Keratinocyte (primary cell): ENCODE measurements around the gene B3GAT1. TPM values are rescaled to one million over a fixed set of nuclear protein-coding genes. Genes with fewer than 3 reads are reported as not detected.

Experiments used
- DNase-seq: peaks from one replicate; pipeline ENCODE4 v3.0.0-alpha.2; 2011; ENCODE audit warnings: low read depth, missing footprints, low spot score
- FAIRE-seq: peaks from 2 replicates; lab custom pipeline; 2011; peaks lifted over from hg19 to GRCh38; lab: Jason Lieb, UNC
- H2AFZ ChIP-seq: 2 replicates; pipeline ENCODE4 v1.6.0; 2012; ENCODE audit warnings: low read length, control low read depth, inconsistent platforms; ENCODE audit not compliant: control insufficient read depth
- H3K27ac ChIP-seq: 2 replicates; pipeline ENCODE4 v1.5.1; 2011; ENCODE audit warnings: low read length; ENCODE audit not compliant: control insufficient read depth, insufficient read depth
- H3K27me3 ChIP-seq: 3 replicates; pipeline ENCODE4 v1.6.0; 2011; ENCODE audit warnings: low read length; ENCODE audit not compliant: control insufficient read depth, insufficient read depth; ENCODE audit errors: extremely low read depth
- H3K36me3 ChIP-seq, 2 experiments: 2 replicates in 1 of 2; 3 replicates in 1 of 2; pipeline ENCODE4 v1.5.1; 2011; ENCODE audit warnings: low read length in 2 of 2, mild to moderate bottlenecking in 1 of 2; ENCODE audit not compliant: control insufficient read depth in 2 of 2, insufficient read depth in 2 of 2; ENCODE audit errors: extremely low read depth in 1 of 2
- H3K4me1 ChIP-seq: 3 replicates; pipeline ENCODE4 v1.5.1; 2011; ENCODE audit warnings: low read length; ENCODE audit not compliant: control insufficient read depth, insufficient read depth; ENCODE audit errors: extremely low read depth
- H3K4me2 ChIP-seq: 3 replicates; pipeline ENCODE4 v1.6.0; 2011; ENCODE audit warnings: low read depth, low read length; ENCODE audit not compliant: control insufficient read depth, insufficient read depth; ENCODE audit errors: extremely low read depth
- H3K4me3 ChIP-seq, 3 experiments: fragments of 200-600 bp in 1 of 3; sonication (generic) in 1 of 3; 2 replicates in 2 of 3; 3 replicates in 1 of 3; pipeline ENCODE4 v1.5.1; 2011 to 2016; ENCODE audit warnings: low read length in 3 of 3, mild to moderate bottlenecking in 3 of 3, control low read depth in 2 of 3, inconsistent platforms in 1 of 3, low read depth in 1 of 3, mixed read lengths in 1 of 3, mixed run types in 1 of 3, moderate library complexity in 1 of 3; ENCODE audit not compliant: control insufficient read depth in 2 of 3, insufficient read depth in 2 of 3; ENCODE audit errors: extremely low read depth in 1 of 3
- H3K79me2 ChIP-seq: 2 replicates; pipeline ENCODE4 v1.6.0; 2012; ENCODE audit warnings: low read length; ENCODE audit not compliant: control insufficient read depth, insufficient read depth
- H3K9ac ChIP-seq: 3 replicates; pipeline ENCODE4 v1.6.0; 2011; ENCODE audit warnings: low read length; ENCODE audit not compliant: control insufficient read depth, insufficient read depth; ENCODE audit errors: extremely low read depth
- H3K9me1 ChIP-seq: 3 replicates; pipeline ENCODE4 v1.6.0; 2011; ENCODE audit warnings: low read length; ENCODE audit not compliant: control insufficient read depth, insufficient read depth; ENCODE audit errors: extremely low read depth
- H3K9me3 ChIP-seq: 2 replicates; pipeline ENCODE4 v1.5.1; 2012; ENCODE audit warnings: low read depth, low read length; ENCODE audit not compliant: control insufficient read depth
- H4K20me1 ChIP-seq: 3 replicates; pipeline ENCODE4 v1.6.0; 2011; ENCODE audit warnings: low read length; ENCODE audit not compliant: control insufficient read depth, insufficient read depth; ENCODE audit errors: extremely low read depth
- EZH2 ChIP-seq: IDR thresholded peaks from one replicate; pipeline ENCODE4 v1.6.1; 2012; ENCODE audit warnings: inconsistent platforms, mild to moderate bottlenecking, low read length, moderate library complexity
- dilution Hi-C: fragments of 300-500 bp; cut with MboI; formaldehyde crosslinking; loops from one replicate; pipeline ENCODE4 v1.7.0; 2020; ENCODE audit warnings: low sequenced_read_pairs; ENCODE audit not compliant: extremely low pct_ligation_motif_present
- polyA plus RNA-seq, 5 experiments: library from polyadenylated mRNA; depleted of rRNA in 3 of 5; stranded (reverse) in 3 of 5; stranded (forward) in 1 of 5; unstranded in 1 of 5; fragments of >200 nt; gene quantifications; 1 replicate in 1 of 5; 2 replicates in 3 of 5; 3 replicates in 1 of 5; pipeline versions ENCODE4 v1.2.1 to v1.2.3, GENCODE V29; 2011 to 2012; ENCODE audit warnings: missing spikeins in 2 of 5, low read depth in 1 of 5, low replicate concordance in 1 of 5
- TF ChIP-seq, protein P1 (sequence below), 3 experiments: IDR thresholded peaks in 1 of 3; conservative IDR thresholded peaks in 1 of 3; optimal IDR thresholded peaks in 1 of 3; 2 replicates in 2 of 3; 3 replicates in 1 of 3; pipeline versions ENCODE3 to v1.5.1; 2011; ENCODE audit warnings: low read length in 3 of 3, mild to moderate bottlenecking in 3 of 3, moderate library complexity in 2 of 3, control low read depth in 1 of 3, inconsistent platforms in 1 of 3; ENCODE audit not compliant: insufficient read depth in 2 of 3; ENCODE audit errors: extremely low read depth in 1 of 3

The B3GAT1 gene
- polyA plus RNA-seq, 1 donor (not counting 4 experiments of a cell fraction or from before 2014, with no cell fraction given) = 0.04 TPM

DNA sequence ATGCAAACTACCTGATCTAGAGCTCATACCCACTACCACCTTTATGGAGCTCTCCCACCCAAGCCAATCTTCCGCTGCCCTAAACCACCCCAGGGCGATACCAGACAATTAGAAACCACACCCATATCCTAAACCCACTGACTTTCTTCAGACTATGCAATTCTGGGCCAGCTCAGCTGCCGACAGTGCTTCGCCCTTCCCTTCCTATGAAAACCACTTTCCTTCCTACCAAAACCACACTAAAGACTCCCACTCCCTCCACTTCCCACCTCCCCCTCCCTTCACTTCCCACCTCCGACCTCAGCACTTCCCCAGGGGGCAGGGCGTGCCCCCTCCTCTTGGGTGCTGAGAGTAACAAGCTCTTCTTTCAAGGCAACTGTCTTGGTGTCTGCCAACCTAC, 25.1 kb downstream of the B3GAT1 start:
- dilution Hi-C loops = no loop called here
- H3K9me1 ChIP-seq = no peaks in the 10 kb centered on the region
- peaks cover 14% of the 10 kb centered on the region for H3K27me3 ChIP-seq
- no peak overlapping the region for H2AFZ ChIP-seq
- H3K4me3 ChIP-seq = no peak overlapping the region
- FAIRE-seq (no peak), DNase-seq (no peak)
- no peaks in the 10 kb centered on the region for H4K20me1 ChIP-seq
- no peaks in the 10 kb centered on the region for H3K79me2 ChIP-seq
- TF ChIP-seq, protein P1, sequence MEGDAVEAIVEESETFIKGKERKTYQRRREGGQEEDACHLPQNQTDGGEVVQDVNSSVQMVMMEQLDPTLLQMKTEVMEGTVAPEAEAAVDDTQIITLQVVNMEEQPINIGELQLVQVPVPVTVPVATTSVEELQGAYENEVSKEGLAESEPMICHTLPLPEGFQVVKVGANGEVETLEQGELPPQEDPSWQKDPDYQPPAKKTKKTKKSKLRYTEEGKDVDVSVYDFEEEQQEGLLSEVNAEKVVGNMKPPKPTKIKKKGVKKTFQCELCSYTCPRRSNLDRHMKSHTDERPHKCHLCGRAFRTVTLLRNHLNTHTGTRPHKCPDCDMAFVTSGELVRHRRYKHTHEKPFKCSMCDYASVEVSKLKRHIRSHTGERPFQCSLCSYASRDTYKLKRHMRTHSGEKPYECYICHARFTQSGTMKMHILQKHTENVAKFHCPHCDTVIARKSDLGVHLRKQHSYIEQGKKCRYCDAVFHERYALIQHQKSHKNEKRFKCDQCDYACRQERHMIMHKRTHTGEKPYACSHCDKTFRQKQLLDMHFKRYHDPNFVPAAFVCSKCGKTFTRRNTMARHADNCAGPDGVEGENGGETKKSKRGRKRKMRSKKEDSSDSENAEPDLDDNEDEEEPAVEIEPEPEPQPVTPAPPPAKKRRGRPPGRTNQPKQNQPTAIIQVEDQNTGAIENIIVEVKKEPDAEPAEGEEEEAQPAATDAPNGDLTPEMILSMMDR (optimal IDR thresholded peaks at IDR 0.05 in 1 of 3, IDR thresholded peaks at IDR 0.05 in 1 of 3, conservative IDR thresholded peaks at IDR 0.05 in 1 of 3; ENCODE audit: extremely low read depth in 1 of 3, insufficient read depth in 2 of 3, low read length in 3 of 3) = no peak
- TF ChIP-seq EZH2 = no peak
- H3K9me3 ChIP-seq = no peaks in the 10 kb centered on the region
- no peaks in the 10 kb centered on the region for H3K4me1 ChIP-seq
- no peaks in the 10 kb centered on the region for H3K36me3 ChIP-seq
- H3K4me2 ChIP-seq = no peak overlapping the region
- no peak overlapping the region for H3K9ac ChIP-seq
- no peak overlapping the region for H3K27ac ChIP-seq

DNA sequence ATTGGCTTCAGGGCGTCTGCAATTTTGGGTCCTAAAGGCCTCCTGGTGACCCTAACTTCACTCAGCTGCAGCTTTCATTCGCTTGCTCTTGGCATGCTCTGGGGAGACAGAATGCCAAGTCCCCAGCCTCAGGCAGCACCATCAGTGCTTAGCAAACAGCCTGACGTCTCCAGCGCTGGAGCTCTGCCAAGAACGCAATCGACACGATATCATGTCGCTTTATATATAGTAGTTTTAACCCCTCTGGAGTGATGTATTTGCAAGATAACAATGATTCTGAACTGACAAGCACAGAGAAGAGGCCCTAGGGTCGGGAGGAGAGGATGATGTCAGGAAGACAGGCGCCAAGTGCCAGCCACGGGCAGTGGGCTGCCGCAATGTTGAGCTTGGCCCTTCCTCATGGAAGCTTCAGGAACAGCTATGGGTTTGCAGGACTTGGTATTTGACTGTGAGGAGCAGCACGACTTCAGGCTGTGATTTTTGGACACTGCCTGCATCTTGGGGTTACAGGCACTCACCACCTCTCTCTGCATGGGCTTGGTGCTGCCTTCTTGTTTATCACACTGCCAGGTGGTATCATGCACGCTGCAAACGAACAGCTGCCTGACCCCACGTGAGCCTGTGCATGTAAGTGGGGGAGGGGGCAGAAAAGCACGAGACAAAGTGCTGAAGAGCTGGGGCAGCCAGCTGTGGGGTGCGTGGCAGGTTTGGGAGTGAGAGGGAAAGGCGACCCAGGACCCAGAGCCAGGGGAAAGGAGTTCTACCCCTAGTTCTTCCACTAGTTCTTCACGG, 26.1 kb downstream of the B3GAT1 start:
- H3K9me3 ChIP-seq = no peaks in the 10 kb centered on the region
- no peak overlapping the region for H2AFZ ChIP-seq
- H3K36me3 ChIP-seq = no peaks in the 10 kb centered on the region
- H3K4me2 ChIP-seq = no peak overlapping the region
- FAIRE-seq = no peak
- no peaks in the 10 kb centered on the region for H4K20me1 ChIP-seq
- no peak for DNase-seq
- H3K27me3 ChIP-seq = peaks cover 14% of the 10 kb centered on the region
- H3K79me2 ChIP-seq = no peaks in the 10 kb centered on the region
- TF ChIP-seq, protein P1 (optimal IDR thresholded peaks at IDR 0.05 in 1 of 3, IDR thresholded peaks at IDR 0.05 in 1 of 3, conservative IDR thresholded peaks at IDR 0.05 in 1 of 3; ENCODE audit: extremely low read depth in 1 of 3, insufficient read depth in 2 of 3, low read length in 3 of 3) = no peak
- TF ChIP-seq EZH2 = no peak
- H3K27ac ChIP-seq = no peak overlapping the region
- H3K4me3 ChIP-seq = no peak overlapping the region
- dilution Hi-C loops = no loop called here
- H3K4me1 ChIP-seq = no peaks in the 10 kb centered on the region
- no peak overlapping the region for H3K9ac ChIP-seq
- H3K9me1 ChIP-seq = no peaks in the 10 kb centered on the region
